ENCODE measurements around the gene AMH. TPM values are rescaled to one million over a fixed set of nuclear protein-coding genes. Genes with fewer than 3 reads are reported as not detected.

The AMH gene
- polyA plus RNA-seq, 3 donors, result 0.12 TPM; not detected in 2

- no peak overlapping the region for H3K4me2 ChIP-seq (replicated peaks; ENCODE audit: extremely low read depth, low read length, poor library complexity, severe bottlenecking)
- H3K4me1 ChIP-seq (ENCODE audit: control insufficient read depth in 1 of 2, insufficient read depth in 2 of 2, low read length in 2 of 2), result peaks cover 9 to 14% of the 10 kb centered on the region in 2 donors
- Mint-ChIP-seq H3K4me3 (no peak overlapping the region), H3K9me3 (peaks cover 0 to 4% (median 0%) of the 10 kb centered on the region in 7 donors), H3K4me1 (peaks cover 6% of the 10 kb centered on the region), H3K27ac (peak overlapping the region in 1 of 7 donors; percentile 55), H3K27me3 (ENCODE audit: low read depth in 3 of 3) (peaks cover 11 to 29% (median 16%) of the 10 kb centered on the region in 3 donors), H3K36me3 (peaks cover 39 to 71% of the 10 kb centered on the region in 2 donors)
- H2AFZ ChIP-seq (ENCODE audit: insufficient read depth, low read depth, low read length, poor library complexity, severe bottlenecking), result no peak overlapping the region
- H3K27me3 ChIP-seq (ENCODE audit: control insufficient read depth in 2 of 2, insufficient read depth in 2 of 2, low read length in 2 of 2), result peaks cover 4 to 21% of the 10 kb centered on the region in 2 donors
- no peak for TF ChIP-seq CTCF (IDR thresholded peaks at IDR 0.05)
- H3K9ac ChIP-seq (ENCODE audit: insufficient read depth, low read length, poor library complexity, severe bottlenecking), result no peak overlapping the region
- H3K79me2 ChIP-seq (ENCODE audit: insufficient read depth, low read length), result peaks cover 39% of the 10 kb centered on the region
- WGBS (ENCODE audit: insufficient coverage), result 96% methylated on average over 25 of the region's 25 CpGs
- no peak for DNase-seq
- H3K27ac ChIP-seq (ENCODE audit: low read depth in 1 of 2, low read length in 2 of 2), result no peak overlapping the region
- no peak overlapping the region for H3K4me3 ChIP-seq (replicated peaks in 1 of 3; ENCODE audit: low read depth in 2 of 3, low read length in 3 of 3)
- peaks cover 60 to 77% of the 10 kb centered on the region in 2 donors for H3K36me3 ChIP-seq (replicated peaks in 1 of 2; ENCODE audit: control insufficient read depth in 1 of 2, insufficient read depth in 2 of 2, low read length in 2 of 2)
- intact Hi-C loops (cut with micrococcal nuclease), result no loop called here
- H3K9me3 ChIP-seq (replicated peaks in 1 of 2; ENCODE audit: control insufficient read depth in 1 of 2, insufficient read depth in 1 of 2, low read length in 2 of 2), result peaks cover 0 to 10% of the 10 kb centered on the region in 2 donors
- H4K20me1 ChIP-seq (ENCODE audit: insufficient read depth, low read length), result peaks cover 94% of the 10 kb centered on the region
Measured at GRCh38 chr19:2246014-2246620, 3.0 kb upstream of the AMH start.

- Histone ChIP-seq H3K79me2 (ENCODE audit: insufficient read depth, low read length) (peaks cover 32% of the 10 kb centered on the region), H3K27ac (ENCODE audit: low read depth in 1 of 2, low read length in 2 of 2) (no peak overlapping the region), H3K4me2 (replicated peaks; ENCODE audit: extremely low read depth, low read length, poor library complexity, severe bottlenecking) (no peak overlapping the region), H3K36me3 (replicated peaks in 1 of 2; ENCODE audit: control insufficient read depth in 1 of 2, insufficient read depth in 2 of 2, low read length in 2 of 2) (peaks cover 60 to 70% of the 10 kb centered on the region in 2 donors), H3K9me3 (replicated peaks in 1 of 2; ENCODE audit: control insufficient read depth in 1 of 2, insufficient read depth in 1 of 2, low read length in 2 of 2) (peaks cover 0 to 10% of the 10 kb centered on the region in 2 donors), H3K4me1 (ENCODE audit: control insufficient read depth in 1 of 2, insufficient read depth in 2 of 2, low read length in 2 of 2) (peaks cover 12 to 21% of the 10 kb centered on the region in 2 donors), H3K27me3 (ENCODE audit: control insufficient read depth in 2 of 2, insufficient read depth in 2 of 2, low read length in 2 of 2) (peaks cover 8 to 25% of the 10 kb centered on the region in 2 donors), H3K4me3 (replicated peaks in 1 of 3; ENCODE audit: low read depth in 2 of 3, low read length in 3 of 3) (no peak overlapping the region), H4K20me1 (ENCODE audit: insufficient read depth, low read length) (peaks cover 91% of the 10 kb centered on the region), H2AFZ (ENCODE audit: insufficient read depth, low read depth, low read length, poor library complexity, severe bottlenecking) (no peak overlapping the region), H3K9ac (ENCODE audit: insufficient read depth, low read length, poor library complexity, severe bottlenecking) (no peak overlapping the region)
- intact Hi-C loops (cut with micrococcal nuclease), result no loop called here
- peaks cover 16 to 37% (median 20%) of the 10 kb centered on the region in 3 donors for H3K27me3 Mint-ChIP-seq (ENCODE audit: low read depth in 3 of 3)
- no peak overlapping the region for H3K4me3 Mint-ChIP-seq
- H3K4me1 Mint-ChIP-seq, result peaks cover 4% of the 10 kb centered on the region
- H3K36me3 Mint-ChIP-seq, result peaks cover 39 to 64% of the 10 kb centered on the region in 2 donors
- DNase-seq, result no peak
- H3K27ac Mint-ChIP-seq, result no peak overlapping the region
- peaks cover 0 to 6% (median 0%) of the 10 kb centered on the region in 7 donors for H3K9me3 Mint-ChIP-seq
- TF ChIP-seq CTCF (IDR thresholded peaks at IDR 0.05), result no peak
- 89% methylated on average over 26 of the region's 26 CpGs for WGBS (ENCODE audit: insufficient coverage)
Measured at GRCh38 chr19:2246801-2247361, 2.2 kb upstream of the AMH start.

All from CD14-positive monocyte (primary cell).